Fibroblast of lung (primary cell): ENCODE data around the gene ZNF263.

Source experiments
- CTCF ChIP-seq, 2 donors: IDR thresholded peaks in 1 of 2; conservative IDR thresholded peaks in 1 of 2; 1 replicate in 1 of 2; 2 replicates in 1 of 2; pipeline ENCODE4 v1.5.1; 2011 to 2012; ENCODE audit warnings: low read length in 2 of 2, control low read depth in 1 of 2, inconsistent platforms in 1 of 2, low read depth in 1 of 2, mild to moderate bottlenecking in 1 of 2
- EZH2 ChIP-seq: IDR thresholded peaks from 2 replicates; pipeline ENCODE4 v1.5.1; 2012; ENCODE audit warnings: low read length, control low read depth, mild to moderate bottlenecking; ENCODE audit errors: missing control alignments

- TF ChIP-seq CTCF (conservative IDR thresholded peaks at IDR 0.05 in 1 of 2, IDR thresholded peaks at IDR 0.05 in 1 of 2; ENCODE audit: low read depth in 1 of 2, low read length in 2 of 2), result no peak
- no peak for TF ChIP-seq EZH2
These were observed 8.3 kb upstream of the ZNF263 start for GRCh38 chr16:3274947-3275346.
